HUDEP-2 (cell line): ENCODE measurements around the gene RABAC1.
"Not testable (repeated sequence)": the region's sequence is repeated elsewhere in the genome, so short reads cannot be mapped to it uniquely, and the experiment has no call there.

ENCODE experiments used
- DNase-seq, 76 experiments: peaks; one replicate each; lab custom pipeline; 2025; ENCODE audit not compliant: unreplicated experiment in 76 of 76; lab: John Stamatoyannopoulos, UW

RABAC1 gene, protein sequence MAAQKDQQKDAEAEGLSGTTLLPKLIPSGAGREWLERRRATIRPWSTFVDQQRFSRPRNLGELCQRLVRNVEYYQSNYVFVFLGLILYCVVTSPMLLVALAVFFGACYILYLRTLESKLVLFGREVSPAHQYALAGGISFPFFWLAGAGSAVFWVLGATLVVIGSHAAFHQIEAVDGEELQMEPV

DNA sequence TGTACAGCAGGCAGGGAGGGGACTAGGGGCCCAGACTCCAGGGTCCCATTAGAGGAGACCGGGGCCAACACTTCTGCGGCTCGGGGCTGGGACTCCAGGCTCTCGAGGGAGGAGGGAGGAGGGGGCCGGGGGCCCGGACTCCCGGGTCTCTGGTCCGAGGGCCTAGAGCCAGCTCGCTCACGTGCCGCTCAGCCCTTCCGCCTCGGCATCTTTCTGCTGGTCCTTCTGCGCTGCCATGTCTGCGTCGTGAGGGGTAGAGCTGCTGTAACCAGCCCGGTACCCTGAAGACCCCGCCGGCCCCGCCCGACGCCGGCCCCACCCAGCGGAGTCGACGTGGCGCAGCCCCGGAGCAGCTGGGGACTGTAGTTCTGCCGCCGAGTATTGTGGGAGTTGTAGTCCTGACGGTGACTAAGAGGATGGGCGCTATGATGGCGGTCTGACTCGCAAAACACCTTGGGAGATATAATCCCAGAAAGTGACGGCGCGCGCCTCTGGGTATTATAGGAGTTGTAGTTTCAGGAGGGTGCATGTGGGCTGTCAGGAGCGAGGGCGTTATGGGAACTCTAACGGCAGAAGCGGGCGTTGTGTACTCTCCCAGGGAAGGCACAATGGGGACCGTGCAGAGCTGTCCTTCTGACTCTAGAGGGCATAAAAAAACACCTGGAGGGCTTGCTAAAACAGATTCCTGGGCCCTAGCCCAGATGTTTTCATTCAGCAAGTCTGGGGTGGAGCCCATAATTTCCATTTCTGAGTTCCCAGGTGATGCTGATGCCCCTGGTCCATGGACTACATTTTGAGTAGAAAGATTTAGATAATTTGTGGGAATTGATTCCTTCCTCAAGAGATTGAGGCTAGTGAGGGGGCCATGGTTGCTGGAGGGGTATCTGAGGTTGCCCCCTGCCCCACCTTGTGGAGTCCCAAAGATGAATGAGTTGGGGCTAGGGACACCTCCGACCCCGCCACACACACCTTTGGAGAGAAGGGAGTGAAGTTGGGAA is at the start of gene RABAC1:
Gene RABAC1, minus strand, starts transcription at position 266 of the 998 bp plus-strand sequence. Its CDS starts 29 bp downstream, at position 237.
- DNase-seq = peak in 72 of 76 experiments; percentile 31 to 89 (median 74)

DNA sequence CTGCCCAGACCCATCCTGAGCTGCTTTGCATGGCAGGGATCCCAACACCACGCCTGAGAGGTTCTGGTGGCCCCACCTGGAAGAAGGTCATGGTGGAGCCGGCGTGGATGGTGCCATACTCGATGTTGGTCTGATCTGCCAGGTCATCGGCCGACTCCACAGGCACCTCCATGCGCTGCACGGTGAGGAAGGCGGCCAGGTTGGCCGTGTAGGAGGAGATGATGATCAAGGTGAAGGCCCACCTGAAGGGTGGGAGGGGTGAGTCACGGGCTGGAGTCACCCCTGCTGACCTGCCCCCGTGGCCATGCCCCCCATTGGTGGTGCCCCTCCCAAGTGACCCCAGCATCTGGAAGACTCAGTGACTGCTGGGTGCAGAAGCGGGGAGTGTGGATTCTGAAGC is 47.4 kb upstream of the RABAC1 start:
- no peak for DNase-seq

DNA sequence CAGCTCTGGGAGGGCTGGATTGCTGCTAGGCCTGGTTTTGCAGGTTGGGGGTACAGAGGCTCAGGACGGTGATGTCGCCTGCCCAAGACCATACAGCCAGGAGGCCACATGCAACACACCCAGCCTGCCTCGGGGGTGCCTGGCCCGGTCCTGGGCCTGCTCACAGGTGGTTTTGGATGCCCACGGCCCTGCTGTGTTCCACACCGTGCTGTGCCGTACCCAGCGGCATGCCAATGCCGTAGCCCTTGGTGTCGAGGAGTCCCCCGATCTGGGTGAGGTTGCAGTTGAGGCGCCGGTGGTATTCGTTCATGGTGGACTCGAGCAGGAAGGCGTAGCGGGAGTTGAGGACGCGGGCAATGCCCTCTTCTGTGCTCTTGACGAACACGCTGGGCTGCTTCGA is 46.4 kb upstream of the RABAC1 start:
- no peak for DNase-seq

DNA sequence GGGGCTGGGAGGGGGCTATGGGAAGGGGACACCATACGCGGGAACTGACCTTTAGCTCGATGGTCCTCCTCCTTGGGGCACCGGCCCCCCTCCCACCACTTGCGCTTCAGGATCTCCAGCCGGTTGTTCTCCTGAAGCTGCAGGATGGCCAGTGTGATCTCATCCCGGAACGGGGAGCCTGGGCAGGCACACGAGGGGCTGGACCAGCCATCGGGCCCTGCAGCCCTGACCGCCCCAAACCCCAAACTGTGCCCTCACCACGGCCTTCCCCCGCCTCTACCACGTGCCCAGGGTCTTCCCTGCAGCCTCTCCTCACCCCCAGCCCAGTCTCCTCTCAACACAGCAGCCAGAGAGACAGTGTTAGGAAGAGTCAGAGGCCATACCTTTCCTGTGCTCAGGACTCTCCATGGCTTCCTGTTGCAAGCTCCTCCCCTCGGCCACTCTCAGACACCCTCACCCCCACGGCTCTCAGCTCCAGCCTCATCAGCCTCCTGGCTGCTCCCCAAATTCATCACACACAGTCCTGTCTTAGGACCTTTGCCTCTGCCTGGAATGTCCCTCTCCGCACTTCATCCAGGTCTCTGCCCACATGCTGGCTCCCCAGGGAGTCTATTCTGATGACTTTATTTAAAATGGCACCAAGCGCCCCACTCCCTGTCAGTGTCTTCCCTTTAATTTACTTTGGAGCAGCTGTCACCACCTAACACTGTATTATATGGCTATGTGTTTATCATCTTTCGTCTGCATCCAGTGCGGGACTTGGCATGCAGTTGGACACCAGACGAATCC is 44.6 kb upstream of the RABAC1 start:
- DNase-seq = no peak

DNA sequence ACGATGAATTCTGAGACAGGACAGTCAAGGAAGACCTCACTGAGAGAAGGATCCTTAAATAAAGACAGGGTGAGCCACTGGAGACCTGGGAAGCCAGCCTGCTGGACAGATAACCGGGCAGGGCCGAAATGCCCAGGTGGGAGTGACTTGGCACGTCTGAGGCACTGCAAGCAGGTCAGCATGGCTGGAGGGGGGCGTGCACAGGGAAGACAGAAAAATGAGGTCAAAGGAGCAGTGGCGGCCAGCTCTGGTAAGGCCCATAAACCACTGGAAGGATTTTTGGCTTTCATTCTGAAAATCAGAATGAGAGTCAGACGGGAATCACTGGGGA is 40.7 kb upstream of the RABAC1 start:
- no peak for DNase-seq

DNA sequence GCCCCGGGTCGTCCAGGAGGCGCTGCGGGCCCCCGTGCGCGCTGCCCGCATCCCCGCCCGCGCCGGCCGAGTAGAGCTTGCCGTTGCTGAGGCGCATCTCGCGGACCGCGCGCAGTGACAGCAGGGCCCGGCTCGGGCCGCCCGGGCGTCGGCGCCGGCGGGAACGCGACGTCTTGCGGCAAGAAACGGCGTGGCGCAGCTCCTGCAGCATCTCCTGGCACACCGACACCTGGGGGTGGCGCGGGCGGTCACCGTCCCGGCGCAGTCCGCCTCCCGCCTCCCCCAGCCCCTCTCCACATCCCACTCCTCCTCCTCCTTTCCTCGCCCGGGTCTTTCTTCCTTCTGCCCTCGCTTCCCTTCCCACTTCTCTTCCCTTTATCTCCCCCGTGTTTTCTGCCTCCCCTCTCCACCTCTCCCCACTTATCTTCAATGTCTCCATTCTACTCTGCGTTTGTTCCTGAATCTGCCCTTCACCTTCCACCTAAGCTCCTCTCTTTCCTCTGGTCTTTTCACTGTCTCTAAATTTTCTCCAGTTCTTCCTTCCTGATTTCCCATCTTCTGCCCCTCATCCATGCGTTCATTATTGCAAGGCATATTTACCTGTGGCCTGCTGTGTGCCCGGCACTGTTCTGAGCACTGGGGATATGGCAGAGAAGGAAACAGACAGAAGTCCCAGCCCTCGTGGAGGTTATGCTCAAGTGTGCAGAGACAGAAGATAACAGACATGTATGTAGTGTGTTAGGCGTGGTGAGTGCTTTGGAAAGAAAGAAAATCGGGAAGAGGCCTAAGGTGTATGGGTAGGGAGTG is 40.2 kb upstream of the RABAC1 start:
- DNase-seq = no peak

DNA sequence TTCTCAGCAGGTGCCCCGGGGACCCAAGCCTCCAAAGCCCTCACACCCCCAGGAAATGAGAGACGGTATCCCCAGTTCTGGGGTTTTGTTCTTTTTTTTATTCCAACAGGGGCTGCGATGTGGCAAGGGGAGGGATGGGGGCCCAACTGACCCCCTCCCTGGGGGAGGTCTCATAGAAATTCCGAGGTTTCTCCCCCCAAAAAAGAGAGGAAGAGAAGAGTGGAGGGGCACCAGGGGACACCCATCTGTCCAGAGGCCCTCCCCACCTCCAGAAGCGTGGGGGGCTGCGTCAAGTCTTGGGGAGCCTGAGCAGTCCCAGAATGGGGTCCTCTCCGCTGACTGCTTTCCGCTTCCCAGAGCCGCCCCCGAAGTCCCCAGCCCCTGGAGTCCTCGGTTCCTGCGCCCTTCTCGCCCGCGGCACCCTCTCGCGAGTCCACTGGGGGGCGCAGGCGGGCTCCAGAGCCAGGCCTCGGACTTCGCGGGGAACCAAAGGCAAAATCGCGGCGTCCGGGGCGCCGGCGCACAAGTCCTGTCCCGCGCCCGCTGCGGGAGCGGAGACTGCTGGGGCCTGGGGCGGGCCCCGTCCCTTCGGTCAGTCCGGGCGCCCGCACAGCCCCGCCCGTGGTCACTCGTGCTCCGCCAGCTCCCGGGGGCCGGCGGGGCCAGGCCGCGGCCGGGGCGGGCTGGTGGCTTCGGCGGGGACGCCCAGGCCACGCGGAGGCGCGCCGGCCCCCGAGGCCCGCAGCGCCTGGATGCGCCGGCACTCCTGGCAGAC is 39.3 kb upstream of the RABAC1 start:
- peak in 34 of 76 experiments; percentile 5 to 58 (median 27) for DNase-seq

DNA sequence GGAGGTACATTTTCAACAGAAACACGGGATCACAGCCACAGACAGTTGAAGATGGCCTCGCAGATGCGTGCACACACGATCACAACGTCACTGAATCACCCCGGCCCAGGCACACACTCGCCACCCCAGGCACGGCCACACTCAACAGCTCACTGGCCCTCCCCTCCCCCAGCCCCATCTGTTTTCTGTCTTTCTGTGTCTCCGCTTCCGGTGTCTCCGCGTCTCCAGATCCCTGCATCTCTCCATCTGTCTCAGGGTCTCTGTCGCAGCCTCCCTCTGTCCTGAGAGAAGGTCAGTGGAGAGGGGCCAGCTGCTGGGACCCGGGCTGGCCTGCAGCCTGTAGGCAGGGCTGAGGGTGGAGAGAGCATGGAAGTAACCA is 38.7 kb upstream of the RABAC1 start:
- DNase-seq = no peak

DNA sequence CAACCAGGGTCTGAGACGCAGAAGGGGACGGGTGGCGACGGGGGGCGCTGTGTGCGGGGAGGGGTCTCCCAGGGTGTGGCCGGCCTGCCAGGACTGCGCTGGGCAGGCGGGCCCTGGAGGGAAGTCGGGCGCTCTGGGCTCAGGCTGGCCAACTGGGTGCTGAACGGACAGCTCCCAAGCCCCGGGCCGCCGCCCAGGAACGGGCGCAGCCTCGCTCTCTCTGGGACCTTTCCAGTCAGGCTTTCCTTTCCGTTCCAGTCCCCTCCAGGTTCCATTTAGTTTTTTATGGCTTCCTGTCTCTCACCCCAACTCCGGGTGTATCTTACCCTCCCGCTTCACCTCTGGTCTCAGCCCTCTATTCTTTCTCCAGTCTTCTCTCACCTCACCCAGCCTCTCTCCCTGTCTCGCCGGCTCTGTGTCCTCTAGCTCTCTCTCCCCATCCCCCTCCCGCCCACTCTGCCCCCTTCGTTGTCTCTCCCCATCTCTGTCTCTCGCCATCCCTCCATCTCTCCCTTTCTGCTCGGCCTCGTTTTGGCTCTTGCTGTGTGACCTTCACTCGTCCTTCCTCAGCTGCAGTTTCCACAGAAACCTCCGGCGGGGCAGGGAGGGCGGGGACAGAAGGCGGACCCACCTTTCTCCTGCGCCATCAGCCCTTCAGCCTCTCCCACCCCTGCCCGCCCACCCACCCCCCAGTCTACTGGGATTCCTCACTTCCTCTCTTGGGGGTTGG is 38.2 kb upstream of the RABAC1 start:
- peak in 37 of 76 experiments; percentile 9 to 54 (median 28) for DNase-seq

DNA sequence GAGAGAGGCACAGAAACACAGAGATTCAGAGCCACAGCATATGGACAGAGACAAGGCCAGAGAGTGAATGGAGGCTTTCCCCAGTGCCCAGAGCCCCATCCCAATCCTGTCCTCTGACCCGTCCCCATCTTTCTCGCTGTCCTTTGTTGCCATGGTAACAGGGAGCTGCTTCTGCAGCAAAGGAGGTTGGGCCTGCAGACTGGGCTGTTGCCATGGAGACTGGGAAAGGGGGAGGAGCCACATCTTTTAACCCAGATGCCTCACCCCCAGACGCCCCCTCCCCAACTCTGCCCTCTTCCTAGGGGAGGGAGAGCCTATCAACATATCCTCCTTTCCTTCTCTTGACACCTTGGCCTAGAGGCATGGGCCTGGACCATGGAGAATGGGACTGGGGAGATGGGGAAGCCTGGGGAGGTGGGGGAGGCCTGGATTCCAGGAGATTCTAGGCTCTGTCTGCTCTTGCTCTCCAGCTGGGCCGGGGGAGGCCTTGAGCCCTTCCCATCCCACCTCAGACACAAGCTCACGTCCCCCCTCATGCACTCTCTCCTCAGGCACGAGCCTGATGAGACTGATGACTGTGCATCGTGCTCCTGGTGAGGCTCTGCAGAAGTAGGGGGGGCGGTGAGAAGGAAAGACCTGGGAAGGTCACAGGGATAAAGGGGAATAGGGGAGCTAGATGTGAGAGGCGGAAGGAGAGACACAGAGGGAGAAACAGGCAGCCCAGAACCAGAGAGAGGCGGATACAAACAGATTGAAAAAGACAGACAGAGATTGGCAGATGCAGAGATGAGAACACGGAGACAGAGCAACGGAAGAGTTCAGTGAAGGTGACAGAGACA is 37.1 kb upstream of the RABAC1 start:
- DNase-seq = peak in 1 of 76 experiments; percentile 11

DNA sequence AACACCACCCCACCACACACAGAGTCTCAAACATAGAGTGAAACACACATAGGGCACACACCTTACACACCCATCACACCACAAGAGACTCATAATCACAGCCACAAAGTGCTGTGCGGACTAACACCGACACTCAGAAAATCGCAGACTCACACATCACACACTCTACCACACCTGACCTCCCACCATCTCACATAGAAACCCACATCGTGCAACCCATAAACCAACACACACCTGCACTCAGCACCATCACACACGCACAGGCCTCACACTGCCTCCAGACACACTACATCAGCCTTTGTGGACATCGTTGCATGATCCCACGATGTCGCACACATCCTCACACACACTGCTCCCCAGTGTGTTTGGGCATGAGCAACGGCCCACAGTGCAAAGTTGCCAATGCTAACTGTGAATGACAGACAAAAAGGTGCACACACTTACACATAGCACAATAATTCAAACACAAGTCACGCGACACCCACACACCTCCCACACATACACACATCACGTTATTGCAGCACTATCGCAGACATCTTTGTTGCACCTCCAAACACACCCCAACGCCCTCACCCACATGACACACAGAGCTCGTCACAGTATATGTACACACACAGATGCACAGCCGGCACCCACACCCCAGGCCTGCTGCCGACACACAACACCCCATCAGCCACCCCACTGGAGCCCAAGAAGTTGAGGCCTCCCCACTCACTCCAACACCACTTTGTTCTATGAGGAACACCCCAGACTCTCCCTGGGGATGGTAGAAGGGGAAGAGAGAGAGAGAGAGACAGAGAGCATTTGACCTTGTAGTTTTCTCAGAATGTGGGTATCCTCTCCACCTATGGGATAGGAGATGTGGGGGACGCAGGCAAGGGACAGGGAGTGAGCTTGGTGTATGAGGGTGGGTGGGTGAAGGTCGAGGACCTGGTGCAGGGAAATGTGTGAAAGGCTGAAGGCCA is 36.2 kb upstream of the RABAC1 start:
- DNase-seq = no peak

DNA sequence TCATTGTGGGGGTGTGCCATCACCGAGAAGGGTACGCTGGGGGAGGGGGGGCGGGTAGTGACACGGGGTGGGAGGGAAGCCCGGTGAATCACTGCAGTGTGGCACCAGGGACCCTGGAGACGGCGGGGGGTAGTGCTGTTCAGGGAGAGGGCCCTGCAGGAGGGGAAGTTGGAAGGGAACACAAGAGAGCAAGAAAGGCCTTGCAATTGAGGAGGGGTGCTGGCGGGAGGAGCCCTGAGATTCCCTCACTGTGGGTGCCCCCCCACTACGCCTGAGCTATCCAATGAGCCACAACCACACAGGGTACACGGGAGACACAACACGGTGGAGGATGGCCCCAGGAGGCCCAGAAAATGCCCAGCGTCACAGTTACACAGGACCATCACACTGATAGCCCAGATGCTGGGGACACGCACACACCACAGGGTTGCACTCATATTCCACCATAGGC is 35.4 kb upstream of the RABAC1 start:
- DNase-seq = no peak

DNA sequence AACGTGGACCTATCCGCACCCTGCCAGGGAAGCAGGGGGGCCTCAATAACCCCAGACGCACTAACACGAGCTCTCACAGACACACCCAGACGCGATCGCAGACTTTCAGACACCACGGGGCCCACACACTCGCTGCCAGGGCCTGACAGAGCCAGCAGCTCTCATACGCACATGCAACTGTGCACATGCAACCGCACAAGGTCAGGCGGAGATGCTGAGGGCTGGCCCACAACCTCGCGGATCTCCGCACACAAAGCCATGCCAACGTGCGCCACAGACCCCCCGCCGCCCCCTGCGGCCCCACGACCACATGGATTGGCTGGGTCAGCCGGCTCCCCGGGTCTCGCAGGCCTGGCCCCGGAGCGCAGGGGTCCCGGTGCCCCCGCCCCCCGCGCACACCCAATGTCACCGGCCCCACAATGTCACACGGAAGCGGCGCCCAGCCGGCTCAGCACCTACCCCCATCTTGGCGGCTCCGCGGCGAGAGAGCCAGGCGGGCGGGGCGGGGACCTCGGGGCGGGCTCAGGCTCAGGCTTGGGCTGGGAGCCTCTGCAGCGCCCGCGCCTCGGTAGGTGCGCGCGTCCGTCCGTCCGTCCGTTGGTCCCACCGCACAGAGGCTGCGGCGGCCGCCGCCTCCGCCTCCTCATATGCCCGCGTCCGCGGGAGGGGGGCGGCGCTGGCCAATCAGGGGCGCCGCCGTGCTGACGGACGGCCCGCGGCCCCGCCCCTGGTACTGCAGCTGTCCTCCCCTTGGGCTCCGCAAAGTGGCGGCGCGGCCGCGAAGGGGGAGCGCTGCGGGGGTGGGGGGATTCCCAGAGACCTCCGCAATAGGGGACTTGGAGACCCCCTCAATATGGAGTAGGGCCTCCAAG is 34.7 kb upstream of the RABAC1 start, which contains the start of gene ATP1A3:
Gene ATP1A3, minus strand, starts transcription at position 619 of the 872 bp plus-strand sequence. Its CDS starts 154 bp downstream, at position 465.
- DNase-seq = peak in 39 of 76 experiments; percentile 12 to 65 (median 35)

DNA sequence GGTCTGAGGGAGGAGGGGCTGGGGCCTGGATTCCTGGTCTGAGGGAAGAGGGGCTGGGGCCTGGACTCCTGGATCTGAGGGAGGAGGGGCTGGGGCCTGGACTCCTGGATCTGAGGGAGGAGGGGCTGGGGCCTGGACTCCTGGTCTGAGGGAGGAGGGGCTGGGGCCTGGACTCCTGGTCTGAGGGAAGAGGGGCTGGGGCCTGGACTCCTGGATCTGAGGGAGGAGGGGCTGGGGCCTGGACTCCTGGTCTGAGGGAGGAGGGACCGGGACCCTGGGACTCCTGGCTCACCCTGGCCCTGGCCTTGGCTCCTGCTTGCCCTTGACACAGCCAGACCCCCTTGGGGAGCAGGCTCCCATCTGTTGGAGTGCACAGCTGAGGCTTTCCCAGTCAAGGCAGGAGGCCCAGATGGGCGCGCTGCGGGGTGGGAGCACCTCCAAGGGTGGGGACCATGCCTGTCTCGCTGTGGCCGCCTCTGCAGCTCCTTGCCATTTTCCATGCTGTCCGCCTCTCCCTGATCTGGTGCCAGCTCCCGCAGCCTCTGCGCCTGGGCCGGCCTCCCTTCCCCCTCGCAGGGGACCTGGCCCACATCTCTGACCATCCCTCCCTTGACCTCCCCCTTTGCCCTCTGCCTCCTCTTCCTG is 32.9 kb upstream of the RABAC1 start:
- not testable (repeated sequence) for DNase-seq

DNA sequence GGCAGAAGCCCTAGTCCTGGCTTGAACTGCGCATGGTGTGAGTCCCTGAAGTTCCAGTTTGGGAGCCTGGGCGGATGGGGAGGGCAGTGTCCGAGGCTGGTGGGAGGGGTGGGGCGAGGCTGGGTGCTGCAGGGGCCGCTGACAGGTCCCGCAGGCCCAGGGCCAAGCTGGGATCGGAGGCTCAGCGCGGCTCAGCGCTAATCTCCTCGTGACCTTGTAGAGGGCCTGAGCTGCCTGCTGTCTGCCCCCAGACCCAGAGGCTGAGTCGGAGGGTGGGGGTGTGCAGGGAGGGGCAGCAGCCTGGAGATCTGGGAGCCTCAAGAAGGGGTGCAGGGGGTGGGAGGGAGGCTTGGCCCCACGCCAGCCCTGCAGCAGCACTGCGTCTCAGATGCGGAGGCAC is 31.9 kb upstream of the RABAC1 start:
- DNase-seq = no peak
